ENCODE data around the gene BTBD9. TPM values are rescaled to one million over a fixed set of nuclear protein-coding genes. Genes with fewer than 3 reads are reported as not detected.

BTBD9 gene
- total RNA-seq, 2 experiments from 2014 or later = 11.0 to 13.8 TPM

- CTCF ChIA-PET = no interaction called here
- Mint-ChIP-seq H3K9me3 (ENCODE audit: low read depth) (no peaks in the 10 kb centered on the region), H3K4me3 (no peak overlapping the region), H3K4me1 (peaks cover 9% of the 10 kb centered on the region), H3K36me3 (no peaks in the 10 kb centered on the region), H3K27me3 (no peaks in the 10 kb centered on the region), H3K27ac (no peak overlapping the region)
- DNase-seq (no peak), ATAC-seq (no peak)
Observed at GRCh38 chr6:38517005-38517404, 122.7 kb downstream of the BTBD9 start.

GRCh38 chr6:38514399-38514798 is 125.3 kb downstream of the BTBD9 start:
- Mint-ChIP-seq H3K4me1 (peaks cover 9% of the 10 kb centered on the region), H3K9me3 (ENCODE audit: low read depth) (no peaks in the 10 kb centered on the region), H3K4me3 (no peak overlapping the region), H3K27ac (no peak overlapping the region), H3K36me3 (no peaks in the 10 kb centered on the region), H3K27me3 (no peaks in the 10 kb centered on the region)
- CTCF ChIA-PET = no interaction called here
- ATAC-seq = no peak
- DNase-seq = no peak

GRCh38 chr6:38512211-38512610 is 127.5 kb downstream of the BTBD9 start:
- H3K4me1 Mint-ChIP-seq = no peaks in the 10 kb centered on the region
- no peaks in the 10 kb centered on the region for H3K36me3 Mint-ChIP-seq
- no peak overlapping the region for H3K27ac Mint-ChIP-seq
- H3K27me3 Mint-ChIP-seq = no peaks in the 10 kb centered on the region
- no peak for ATAC-seq
- no peak for DNase-seq
- H3K4me3 Mint-ChIP-seq = no peak overlapping the region
- H3K9me3 Mint-ChIP-seq (ENCODE audit: low read depth) = no peaks in the 10 kb centered on the region
- CTCF ChIA-PET = interaction anchor here (2.0 kb wide), 1 partner anchor 18 kb away, joined by 5 read pairs; no protein-coding TSS in a partner anchor

- CTCF ChIA-PET = interaction anchor here (0.5 to 1.5 kb wide), 2 partner anchors 13 to 456 kb away, joined by 3 to 4 read pairs; no protein-coding TSS in a partner anchor
- Mint-ChIP-seq H3K36me3 (no peaks in the 10 kb centered on the region), H3K4me1 (no peaks in the 10 kb centered on the region)
Observed at GRCh38 chr6:38510205-38510604, 129.5 kb downstream of the BTBD9 start.

GRCh38 chr6:38509713-38510112 is 130.0 kb downstream of the BTBD9 start:
- no peak overlapping the region for H3K4me3 Mint-ChIP-seq
- no peak for DNase-seq
- no peaks in the 10 kb centered on the region for H3K27me3 Mint-ChIP-seq
- H3K9me3 Mint-ChIP-seq (ENCODE audit: low read depth) = no peaks in the 10 kb centered on the region
- no peaks in the 10 kb centered on the region for H3K36me3 Mint-ChIP-seq
- no peaks in the 10 kb centered on the region for H3K4me1 Mint-ChIP-seq
- H3K27ac Mint-ChIP-seq = no peak overlapping the region
- no peak for ATAC-seq
- CTCF ChIA-PET = interaction anchor here (0.5 kb wide), 1 partner anchor 456 kb away, joined by 4 read pairs; no protein-coding TSS in a partner anchor

More at GRCh38 chr6:38510205-38510604, 129.5 kb downstream of the BTBD9 start:
- Mint-ChIP-seq H3K27me3 (no peaks in the 10 kb centered on the region), H3K9me3 (ENCODE audit: low read depth) (no peaks in the 10 kb centered on the region), H3K27ac (no peak overlapping the region), H3K4me3 (no peak overlapping the region)
- no peak for DNase-seq
- no peak for ATAC-seq

GRCh38 chr6:38508894-38509293 is 130.8 kb downstream of the BTBD9 start:
- Mint-ChIP-seq H3K27ac (no peak overlapping the region), H3K9me3 (ENCODE audit: low read depth) (no peaks in the 10 kb centered on the region), H3K4me1 (no peaks in the 10 kb centered on the region), H3K36me3 (no peaks in the 10 kb centered on the region), H3K27me3 (no peaks in the 10 kb centered on the region), H3K4me3 (no peak overlapping the region)
- DNase-seq (no peak), ATAC-seq (no peak)
- CTCF ChIA-PET = no interaction called here

- ATAC-seq = no peak
- Mint-ChIP-seq H3K4me3 (no peak overlapping the region), H3K36me3 (no peaks in the 10 kb centered on the region), H3K9me3 (ENCODE audit: low read depth) (no peaks in the 10 kb centered on the region), H3K4me1 (no peaks in the 10 kb centered on the region), H3K27me3 (no peaks in the 10 kb centered on the region), H3K27ac (no peak overlapping the region)
- CTCF ChIA-PET = interaction anchor here (0.7 kb wide), 1 partner anchor 585 kb away, joined by 3 read pairs; no protein-coding TSS in a partner anchor
- no peak for DNase-seq
Observed at GRCh38 chr6:38508286-38508685, 131.4 kb downstream of the BTBD9 start.

- Mint-ChIP-seq H3K27me3 (no peaks in the 10 kb centered on the region), H3K4me1 (no peaks in the 10 kb centered on the region), H3K36me3 (no peaks in the 10 kb centered on the region), H3K4me3 (no peak overlapping the region), H3K27ac (no peak overlapping the region), H3K9me3 (ENCODE audit: low read depth) (no peaks in the 10 kb centered on the region)
- DNase-seq = no peak
- no peak for ATAC-seq
- CTCF ChIA-PET = interaction anchor here (0.9 kb wide), 1 partner anchor 63 kb away, joined by 3 read pairs; no protein-coding TSS in a partner anchor
Observed at GRCh38 chr6:38507173-38507572, 132.6 kb downstream of the BTBD9 start.

- no peak overlapping the region for H3K4me3 Mint-ChIP-seq
- H3K27me3 Mint-ChIP-seq = no peaks in the 10 kb centered on the region
- CTCF ChIA-PET = interaction anchor here (1.2 kb wide), 1 partner anchor 12 kb away, joined by 3 read pairs; no protein-coding TSS in a partner anchor
- no peaks in the 10 kb centered on the region for H3K36me3 Mint-ChIP-seq
- ATAC-seq (no peak), DNase-seq (no peak)
- H3K27ac Mint-ChIP-seq = no peak overlapping the region
- H3K9me3 Mint-ChIP-seq (ENCODE audit: low read depth) = no peaks in the 10 kb centered on the region
- no peaks in the 10 kb centered on the region for H3K4me1 Mint-ChIP-seq
Observed at GRCh38 chr6:38505826-38506225, 133.9 kb downstream of the BTBD9 start.

- Mint-ChIP-seq H3K27ac (no peak overlapping the region), H3K4me3 (no peak overlapping the region), H3K4me1 (no peaks in the 10 kb centered on the region), H3K27me3 (no peaks in the 10 kb centered on the region), H3K36me3 (no peaks in the 10 kb centered on the region), H3K9me3 (ENCODE audit: low read depth) (no peaks in the 10 kb centered on the region)
- DNase-seq = no peak
- ATAC-seq = no peak
- CTCF ChIA-PET = no interaction called here
Observed at GRCh38 chr6:38504996-38505395, 134.7 kb downstream of the BTBD9 start.

GRCh38 chr6:38503960-38504682 is 135.6 kb downstream of the BTBD9 start:
- Mint-ChIP-seq H3K27me3 (no peaks in the 10 kb centered on the region), H3K27ac (no peak overlapping the region), H3K36me3 (no peaks in the 10 kb centered on the region), H3K4me3 (no peak overlapping the region), H3K9me3 (ENCODE audit: low read depth) (no peaks in the 10 kb centered on the region), H3K4me1 (no peaks in the 10 kb centered on the region)
- no peak for DNase-seq
- no peak for ATAC-seq
- CTCF ChIA-PET = no interaction called here

GRCh38 chr6:38503032-38503773 is 136.5 kb downstream of the BTBD9 start:
- Mint-ChIP-seq H3K27ac (no peak overlapping the region), H3K4me3 (no peak overlapping the region), H3K36me3 (no peaks in the 10 kb centered on the region), H3K4me1 (no peaks in the 10 kb centered on the region), H3K27me3 (no peaks in the 10 kb centered on the region), H3K9me3 (ENCODE audit: low read depth) (no peaks in the 10 kb centered on the region)
- ATAC-seq (no peak), DNase-seq (no peak)
- CTCF ChIA-PET = interaction anchor here (0.8 to 1.4 kb wide), 2 partner anchors 9 to 12 kb away, joined by 3 to 9 read pairs; no protein-coding TSS in a partner anchor

- Mint-ChIP-seq H3K9me3 (ENCODE audit: low read depth) (no peaks in the 10 kb centered on the region), H3K4me3 (no peak overlapping the region), H3K4me1 (no peaks in the 10 kb centered on the region), H3K27ac (no peak overlapping the region), H3K27me3 (no peaks in the 10 kb centered on the region), H3K36me3 (no peaks in the 10 kb centered on the region)
- ATAC-seq (no peak), DNase-seq (no peak)
- CTCF ChIA-PET = interaction anchor here (1.4 kb wide), 1 partner anchor 9 kb away, joined by 9 read pairs; no protein-coding TSS in a partner anchor
Observed at GRCh38 chr6:38502423-38502822, 137.3 kb downstream of the BTBD9 start.

- Mint-ChIP-seq H3K36me3 (no peaks in the 10 kb centered on the region), H3K27me3 (no peaks in the 10 kb centered on the region), H3K4me3 (no peak overlapping the region), H3K4me1 (no peaks in the 10 kb centered on the region), H3K9me3 (ENCODE audit: low read depth) (no peaks in the 10 kb centered on the region), H3K27ac (no peak overlapping the region)
- CTCF ChIA-PET = interaction anchor here (1.4 kb wide), 1 partner anchor 8 kb away, joined by 9 read pairs; no protein-coding TSS in a partner anchor
- DNase-seq (no peak), ATAC-seq (no peak)
Observed at GRCh38 chr6:38501931-38502330, 137.8 kb downstream of the BTBD9 start.

Data from activated CD8-positive, alpha-beta memory T cell treated with anti-CD3 and anti-CD28 coated beads, Interleukin-2, amount 10 ng/mL, durations not matched to agents 7 days and 5 days (primary cell).